ENCODE data around the gene UCN. TPM values are rescaled to one million over a fixed set of nuclear protein-coding genes. Genes with fewer than 3 reads are reported as not detected.

The UCN gene
- total RNA-seq, 1 experiment from 2014 or later = 1.5 TPM

GRCh38 chr2:27296481-27296880 lies 11.8 kb downstream of the UCN start:
- Histone ChIP-seq H3K56ac (ENCODE audit: insufficient read length, low read depth, low read length) (no peak overlapping the region), H4K8ac (replicated peaks; ENCODE audit: insufficient read length, low read depth, low read length) (no peak overlapping the region), H2BK12ac (ENCODE audit: insufficient read length, low read depth, low read length) (no peak overlapping the region), H3K4ac (ENCODE audit: low read depth, low read length) (no peak overlapping the region), H3K79me2 (ENCODE audit: insufficient read depth, low read length) (no peaks in the 10 kb centered on the region), H3K27ac (ENCODE audit: insufficient read length, low read depth, low read length) (no peak overlapping the region), H2BK15ac (ENCODE audit: low read depth, low read length) (no peak overlapping the region), H3K18ac (ENCODE audit: insufficient read length, low read depth, low read length) (no peak overlapping the region), H3K27me3 (ENCODE audit: insufficient read depth, low read length) (no peaks in the 10 kb centered on the region), H2AFZ (ENCODE audit: low read length) (no peak overlapping the region), H2BK120ac (ENCODE audit: low read depth, low read length, poor library complexity, severe bottlenecking) (no peak overlapping the region), H2AK5ac (ENCODE audit: insufficient read length, low read length) (no peak overlapping the region), H3K4me2 (ENCODE audit: insufficient read depth, insufficient read length, low read length) (no peak overlapping the region), H4K20me1 (ENCODE audit: control insufficient read depth, insufficient read depth, insufficient read length) (no peaks in the 10 kb centered on the region), H2BK20ac (ENCODE audit: low read depth, low read length, poor library complexity, severe bottlenecking) (no peak overlapping the region), H3K23me2 (ENCODE audit: insufficient read length, low read depth, low read length, poor library complexity, severe bottlenecking) (no peaks in the 10 kb centered on the region), H3K23ac (ENCODE audit: insufficient read length, low read depth, low read length) (no peak overlapping the region), H3K4me1 (ENCODE audit: insufficient read depth, low read length) (no peaks in the 10 kb centered on the region; the same call in 1 of the 2 replicates), H3T11ph (ENCODE audit: low read length) (no peak overlapping the region), H3K14ac (ENCODE audit: insufficient read depth, low read length) (no peak overlapping the region), H4K5ac (ENCODE audit: insufficient read length, low read depth, low read length) (no peak overlapping the region), H3K79me1 (ENCODE audit: insufficient read depth, low read depth, low read length, poor library complexity, severe bottlenecking) (no peaks in the 10 kb centered on the region), H4K91ac (ENCODE audit: insufficient read length, low read depth, low read length) (no peak overlapping the region), H2BK5ac (ENCODE audit: insufficient read length, low read length) (no peak overlapping the region), H3K9me3 (ENCODE audit: control insufficient read depth, low read depth, low read length) (no peaks in the 10 kb centered on the region), H3K9ac (ENCODE audit: extremely low read depth, insufficient read length, low read length) (no peak overlapping the region)
- WGBS (ENCODE audit: extremely low coverage, insufficient read length, low lambda C conversion rate) = no CpG with 5 or more reads among the region's 4 CpGs
- H3K4me1 Mint-ChIP-seq = peaks cover 7 to 13% of the 10 kb centered on the region in 2 experiments
- H3K27me3 Mint-ChIP-seq (ENCODE audit: low read depth) = peaks cover 4% of the 10 kb centered on the region; the same call in 1 of the 2 replicates
- no peak overlapping the region for H3K27ac Mint-ChIP-seq
- H3K36me3 Mint-ChIP-seq (ENCODE audit: insufficient read depth in 1 of 3, low read depth in 3 of 3) = no peaks in the 10 kb centered on the region
- TF ChIP-seq CTCF (conservative IDR thresholded peaks at IDR 0.05) = no peak
- H3K4me3 Mint-ChIP-seq = no peak overlapping the region
- DNase-seq = no peak
- H3K9me3 Mint-ChIP-seq = no peaks in the 10 kb centered on the region

All from H9 (cell line).